ENCODE results near the gene SPAG16. TPM values are rescaled to one million over a fixed set of nuclear protein-coding genes. Genes with fewer than 3 reads are reported as not detected.
A peak's percentile ranks its signal among the peaks of the same experiment; 100 is the strongest.

SPAG16 gene
- total RNA-seq, 1 donor: 35.2 TPM

- TF ChIP-seq CTCF (IDR thresholded peaks at IDR 0.05; ENCODE audit: insufficient read depth, low read length): no peak
Observed at GRCh38 chr2:213241817-213242216, 42.4 kb upstream of the SPAG16 start.

GRCh38 chr2:213242653-213243052 is 41.6 kb upstream of the SPAG16 start:
- DNase-seq (ENCODE audit: low read depth): no peak

More at GRCh38 chr2:213241817-213242216, 42.4 kb upstream of the SPAG16 start:
- no peak for DNase-seq (ENCODE audit: low read depth)
- H3K4me3 ChIP-seq (ENCODE audit: low read depth, low read length): no peak overlapping the region

GRCh38 chr2:213243189-213244044 is 40.8 kb upstream of the SPAG16 start:
- no peak overlapping the region for H3K4me3 ChIP-seq (ENCODE audit: low read depth, low read length)
- no peak for TF ChIP-seq CTCF (IDR thresholded peaks at IDR 0.05; ENCODE audit: insufficient read depth, low read length)
- no peak for DNase-seq (ENCODE audit: low read depth)

More at GRCh38 chr2:213242653-213243052, 41.6 kb upstream of the SPAG16 start:
- H3K4me3 ChIP-seq (ENCODE audit: low read depth, low read length): no peak overlapping the region
- TF ChIP-seq CTCF (IDR thresholded peaks at IDR 0.05; ENCODE audit: insufficient read depth, low read length): no peak

- H3K4me3 ChIP-seq (ENCODE audit: low read depth, low read length): no peak overlapping the region
- DNase-seq (ENCODE audit: low read depth): peak; percentile 76
- peak; percentile 84 for TF ChIP-seq CTCF (IDR thresholded peaks at IDR 0.05; ENCODE audit: insufficient read depth, low read length)
Observed at GRCh38 chr2:213246497-213247281, 37.6 kb upstream of the SPAG16 start.

GRCh38 chr2:213247566-213247965 is 36.7 kb upstream of the SPAG16 start:
- H3K4me3 ChIP-seq (ENCODE audit: low read depth, low read length): no peak overlapping the region

GRCh38 chr2:213248637-213249036 is 35.6 kb upstream of the SPAG16 start:
- no peak overlapping the region for H3K4me3 ChIP-seq (ENCODE audit: low read depth, low read length)
- no peak for TF ChIP-seq CTCF (IDR thresholded peaks at IDR 0.05; ENCODE audit: insufficient read depth, low read length)
- no peak for DNase-seq (ENCODE audit: low read depth)

More at GRCh38 chr2:213247566-213247965, 36.7 kb upstream of the SPAG16 start:
- TF ChIP-seq CTCF (IDR thresholded peaks at IDR 0.05; ENCODE audit: insufficient read depth, low read length): no peak
- peak; percentile 31 for DNase-seq (ENCODE audit: low read depth)
